NCI-H2227 treated with DMSO at 0.1 percent for 48 hours (cell line): Measurements from ENCODE around the gene SPEM2.
A peak's percentile ranks its signal among the peaks of the same experiment; 100 is the strongest.

Experiments
- DNase-seq: peaks from one replicate; lab custom pipeline; 2025; lab: John Stamatoyannopoulos, UW

SPEM2 gene

GRCh38 chr17:7421186-7421585, 4.2 kb upstream of the SPEM2 start:
- no peak for DNase-seq

- no peak for DNase-seq
These were observed 1.7 kb upstream of the SPEM2 start for GRCh38 chr17:7423679-7424078.

- DNase-seq = no peak
These were observed 340 bp downstream of the SPEM2 start for GRCh38 chr17:7425756-7426155.

GRCh38 chr17:7426203-7426863, 917 bp downstream of the SPEM2 start:
- no peak for DNase-seq

GRCh38 chr17:7426896-7427489, 1.6 kb downstream of the SPEM2 start:
- DNase-seq = no peak

- no peak for DNase-seq
These were observed 2.1 kb downstream of the SPEM2 start for GRCh38 chr17:7427549-7427948.

GRCh38 chr17:7428557-7428956, 3.1 kb downstream of the SPEM2 start, which contains the start of gene SPEM3:
TSS of gene SPEM3 (plus strand) at chr17:7428857. CDS start at chr17:7428903, 46 bp downstream.
- DNase-seq = no peak

- no peak for DNase-seq
These were observed 4.3 kb downstream of the SPEM2 start for GRCh38 chr17:7429722-7430121.

GRCh38 chr17:7431231-7431630, 5.8 kb downstream of the SPEM2 start:
- no peak for DNase-seq

- DNase-seq = no peak
These were observed 6.9 kb downstream of the SPEM2 start for GRCh38 chr17:7432296-7432695.

GRCh38 chr17:7435676-7436555, 10.5 kb downstream of the SPEM2 start:
- no peak for DNase-seq

GRCh38 chr17:7436556-7437368, 11.3 kb downstream of the SPEM2 start:
- peak; percentile 35 for DNase-seq

- no peak for DNase-seq
These were observed 12.0 kb downstream of the SPEM2 start for GRCh38 chr17:7437369-7437863.

GRCh38 chr17:7437950-7438614, 12.7 kb downstream of the SPEM2 start:
- peak; percentile 48 for DNase-seq

GRCh38 chr17:7438656-7439460, 13.4 kb downstream of the SPEM2 start:
- DNase-seq = no peak

GRCh38 chr17:7439462-7440112, 14.2 kb downstream of the SPEM2 start, which contains the start of gene FGF11:
TSS of gene FGF11 (plus strand) at chr17:7439512. CDS start at chr17:7439621, 109 bp downstream.
- no peak for DNase-seq

GRCh38 chr17:7440113-7440833, 14.9 kb downstream of the SPEM2 start:
- DNase-seq = peak; percentile 80

GRCh38 chr17:7440834-7441195, 15.4 kb downstream of the SPEM2 start:
- peak; percentile 80 for DNase-seq

GRCh38 chr17:7441266-7441665, 15.8 kb downstream of the SPEM2 start:
- no peak for DNase-seq
